Embryonic facial prominence (tissue), 1 donor: ENCODE results near the gene HEATR1.

Experiments used
- DNase-seq: peaks from one replicate; pipeline ENCODE4 v3.0.0-alpha.2; 2016; ENCODE audit errors: extremely low spot score

HEATR1 gene

DNA sequence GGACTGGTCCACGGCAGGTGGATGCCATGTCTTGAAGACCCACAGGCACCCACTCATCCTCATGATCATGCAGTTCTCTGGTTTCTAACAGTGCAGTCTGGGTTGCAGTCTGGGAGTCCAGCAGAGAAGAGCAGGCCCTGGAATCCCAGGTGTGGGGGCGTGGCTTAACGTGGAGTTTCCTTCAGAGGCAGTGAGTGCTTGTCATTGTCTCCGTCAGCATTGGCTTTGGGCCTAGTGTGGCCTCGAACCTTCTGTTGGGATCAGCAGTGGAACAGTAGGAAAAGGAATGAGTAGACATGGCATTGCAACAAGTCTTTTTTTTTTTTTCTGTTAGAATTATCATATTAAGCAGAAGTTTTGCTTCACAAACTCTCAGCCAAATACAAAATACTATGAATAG lies 67.8 kb downstream of the HEATR1 start:
- no peak for DNase-seq

DNA sequence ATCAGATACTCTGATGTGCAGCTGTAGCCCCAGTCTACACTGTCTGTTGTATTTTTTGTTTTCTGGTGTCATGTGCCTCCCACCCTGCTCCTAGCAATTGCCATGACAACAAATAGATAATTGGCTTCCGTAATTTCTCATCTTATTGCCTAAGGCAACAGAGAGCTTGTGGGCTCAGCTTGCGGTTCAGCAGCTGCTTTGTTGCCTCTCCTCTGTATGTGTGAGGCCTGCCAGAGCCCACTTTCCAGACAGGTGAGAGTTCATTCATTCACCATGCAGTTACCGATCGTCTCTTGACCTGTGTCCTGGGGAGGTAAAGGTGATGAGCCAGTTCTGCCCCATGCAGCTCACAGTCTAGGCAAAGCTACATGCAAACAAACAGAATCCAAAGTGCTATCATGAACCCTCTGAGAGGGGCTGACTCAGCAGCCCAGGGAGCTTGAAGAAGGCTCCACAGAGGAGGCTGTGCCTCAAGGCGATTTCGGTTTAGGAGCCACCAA lies 68.6 kb downstream of the HEATR1 start:
- DNase-seq: no peak

DNA sequence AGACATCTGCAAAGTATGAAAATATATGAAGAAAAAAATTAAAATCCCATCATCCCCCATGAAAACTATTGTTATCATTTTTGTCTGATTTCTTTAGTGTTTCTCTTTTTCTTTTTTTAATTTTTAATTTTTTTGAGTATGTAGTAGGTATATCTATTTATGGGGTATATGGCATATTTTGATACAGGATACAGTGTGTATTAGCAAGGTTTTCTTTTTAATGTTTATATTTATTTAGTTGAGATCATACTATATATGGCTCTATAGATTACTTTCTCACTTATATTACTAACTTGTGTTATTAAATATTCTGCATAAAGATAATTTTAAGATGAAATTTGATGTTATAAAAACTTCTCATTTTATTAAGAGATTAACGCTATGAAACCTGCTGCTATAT lies 69.1 kb downstream of the HEATR1 start:
- no peak for DNase-seq

DNA sequence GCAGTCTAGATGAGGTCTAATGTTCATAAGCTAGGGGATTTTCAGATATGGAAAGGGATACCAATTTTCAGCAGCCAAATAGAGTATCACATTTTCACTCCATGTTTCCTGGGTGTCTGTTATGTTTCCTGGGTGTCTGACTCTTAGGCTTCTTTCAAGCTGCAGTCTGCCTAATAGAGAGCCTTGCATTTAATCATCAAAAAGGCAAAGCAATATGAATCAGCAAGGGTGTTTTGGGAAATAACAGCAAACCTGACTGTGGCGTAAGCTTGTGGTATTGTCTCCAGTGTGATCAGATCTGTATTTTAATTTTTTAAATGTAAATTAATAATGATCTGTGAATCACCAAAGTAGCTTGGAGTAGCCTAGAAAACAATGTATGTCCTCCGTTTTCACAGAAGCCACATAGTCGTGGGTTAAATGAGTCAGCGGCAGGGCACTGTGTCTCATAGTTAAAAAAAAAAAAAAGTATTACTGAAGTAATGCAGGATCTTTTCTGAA lies 70.1 kb downstream of the HEATR1 start:
- no peak for DNase-seq

DNA sequence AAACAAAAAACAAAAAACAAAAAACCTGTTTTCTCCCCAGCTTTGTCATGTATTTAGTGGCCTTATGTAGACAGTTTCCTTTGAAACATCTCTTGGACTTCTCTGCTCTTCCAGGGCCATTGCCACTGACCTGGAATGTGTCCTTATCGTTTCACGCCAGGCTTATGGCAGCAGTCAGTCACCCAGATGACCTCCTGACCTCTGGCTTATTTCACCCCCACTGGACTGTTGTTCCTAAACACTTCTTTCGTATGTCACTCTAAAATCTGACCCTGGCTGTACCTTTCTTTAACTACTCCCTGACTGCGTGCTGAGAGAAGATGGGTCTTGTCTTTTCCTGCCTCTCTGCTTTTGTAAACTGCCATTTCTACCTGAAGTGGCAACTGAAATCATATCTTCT lies 71.5 kb downstream of the HEATR1 start:
- DNase-seq: no peak

DNA sequence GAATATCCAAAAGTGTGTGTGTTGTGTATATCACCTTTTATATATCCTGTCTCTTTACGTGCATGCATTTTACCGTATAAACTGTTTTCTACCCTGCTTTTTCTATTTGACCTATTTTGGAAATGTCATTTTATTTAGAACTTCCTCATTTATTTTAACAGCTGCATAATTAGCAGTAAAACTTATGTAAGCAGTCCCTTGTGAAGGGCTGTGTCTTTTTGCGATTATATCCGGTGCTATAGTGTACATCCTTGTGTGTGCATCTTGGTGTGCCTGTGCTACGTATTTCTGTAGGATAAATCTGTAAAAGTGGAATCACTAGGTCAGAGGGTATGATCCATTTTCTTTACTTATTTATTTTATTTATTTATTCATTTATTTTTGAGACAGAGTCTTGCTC lies 73.4 kb downstream of the HEATR1 start:
- no peak for DNase-seq

DNA sequence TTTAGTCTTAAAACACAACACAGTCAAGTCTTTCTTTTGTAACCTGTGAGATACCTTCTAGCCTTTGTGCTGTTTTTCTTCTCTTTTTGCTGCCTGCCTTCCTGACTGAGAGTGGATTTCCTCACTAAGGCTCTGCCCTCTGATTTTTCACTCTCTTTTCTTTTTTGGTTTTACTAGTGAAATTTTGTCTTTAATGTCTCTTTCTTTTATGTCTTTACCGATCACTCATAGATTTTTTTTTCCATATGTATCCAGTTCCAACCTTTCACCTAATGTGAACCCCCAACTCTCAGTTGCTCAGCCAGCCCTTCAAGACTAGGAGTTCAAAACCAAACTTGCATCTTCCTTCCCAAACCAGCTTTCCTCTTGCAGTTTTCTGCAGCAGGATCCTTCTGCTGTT lies 74.0 kb downstream of the HEATR1 start:
- DNase-seq: no peak

DNA sequence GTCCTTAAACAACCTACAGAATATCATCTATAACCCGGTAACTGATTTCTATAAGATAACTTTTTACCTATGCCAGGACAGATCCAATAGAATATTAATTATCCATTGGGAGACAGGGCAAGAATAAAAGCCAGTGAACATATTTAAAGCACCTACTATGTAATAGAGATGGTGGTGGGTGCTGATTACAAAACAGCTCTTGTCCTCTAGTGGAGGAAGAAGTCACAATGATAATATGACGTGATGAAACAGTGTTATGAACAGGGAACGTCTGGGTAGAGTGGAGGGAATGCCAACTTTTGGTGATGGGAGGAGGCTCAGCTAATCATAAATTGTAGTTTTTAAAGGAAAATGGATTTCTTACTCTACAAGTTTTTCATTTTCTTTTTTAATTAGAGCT lies 78.2 kb downstream of the HEATR1 start:
- DNase-seq: no peak

DNA sequence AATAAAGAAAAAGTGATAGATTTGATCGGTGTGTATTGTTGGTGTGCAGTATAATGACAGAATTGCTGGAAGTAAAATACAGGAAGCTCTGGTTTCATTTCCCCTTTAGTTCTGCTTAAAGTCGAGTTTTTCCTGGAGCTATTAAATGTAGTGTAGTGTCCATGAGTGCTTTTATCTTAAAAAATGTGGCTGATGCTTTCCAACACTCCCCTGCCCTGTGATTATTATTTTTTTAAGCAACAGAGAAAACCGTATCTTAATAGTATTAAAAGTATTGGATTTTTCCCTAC lies 79.5 kb downstream of the HEATR1 start:
- DNase-seq: no peak

DNA sequence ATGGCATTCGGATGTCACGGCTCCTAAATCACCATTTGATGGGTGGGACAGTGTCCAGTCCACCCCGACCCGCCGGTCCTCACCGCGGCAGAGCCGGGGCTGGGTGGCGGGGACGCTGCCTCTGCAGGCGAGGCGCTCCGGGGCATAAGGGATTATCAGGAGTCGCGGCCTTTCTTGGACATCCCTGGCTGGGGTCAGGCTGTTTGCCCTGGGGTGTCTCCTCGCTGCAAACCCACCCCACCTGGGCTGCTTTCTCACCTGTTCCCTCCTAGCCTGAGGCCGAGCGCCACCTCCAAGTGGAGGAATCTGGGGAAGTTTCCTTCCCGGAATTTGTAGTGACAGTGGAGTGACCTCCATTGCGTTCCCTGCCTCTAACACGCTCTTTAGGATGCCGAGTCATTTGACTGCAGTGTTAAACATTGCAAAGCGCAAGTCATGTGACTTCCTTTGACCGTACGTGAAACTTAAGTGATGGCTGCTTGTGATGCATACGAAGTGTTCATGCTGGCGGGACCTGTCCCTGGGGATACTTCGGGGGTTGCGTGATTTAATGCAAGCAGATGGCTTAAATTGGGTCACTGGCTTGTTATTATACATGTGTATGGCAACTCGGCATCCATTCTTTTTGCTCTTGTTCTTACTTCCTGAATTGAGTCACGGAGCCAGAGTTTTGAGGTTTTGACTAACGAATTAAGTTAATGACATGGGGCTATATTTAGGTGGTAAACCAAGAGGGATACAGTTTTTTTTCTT lies 80.0 kb downstream of the HEATR1 start:
- DNase-seq: no peak

DNA sequence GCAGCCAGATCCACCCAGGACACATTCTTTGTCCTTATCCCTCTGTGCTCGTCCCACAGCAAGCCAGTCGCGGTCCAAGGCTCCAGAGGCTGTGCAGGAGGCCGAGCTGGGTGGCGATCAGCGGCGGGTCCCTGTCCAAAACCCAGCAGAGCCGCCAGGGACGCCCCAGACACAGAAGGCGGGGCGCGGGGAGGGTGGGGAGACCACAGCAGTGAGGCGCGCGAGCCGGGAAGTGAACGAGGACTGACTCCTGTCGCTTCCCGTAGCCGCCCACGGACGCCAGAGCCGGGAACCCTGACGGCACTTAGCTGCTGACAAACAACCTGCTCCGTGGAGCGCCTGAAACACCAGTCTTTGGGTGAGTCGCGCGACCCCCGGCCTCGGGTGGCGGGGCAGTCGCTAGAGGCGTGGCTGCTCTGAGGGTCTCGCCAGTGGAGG lies 80.6 kb downstream of the HEATR1 start, which contains the start of gene LGALS8:
LGALS8 (plus strand) TSS at position 279 of the 438 bp plus-strand sequence. CDS start 2,089 bp downstream, outside the sequence.
- peak; percentile 66 for DNase-seq

DNA sequence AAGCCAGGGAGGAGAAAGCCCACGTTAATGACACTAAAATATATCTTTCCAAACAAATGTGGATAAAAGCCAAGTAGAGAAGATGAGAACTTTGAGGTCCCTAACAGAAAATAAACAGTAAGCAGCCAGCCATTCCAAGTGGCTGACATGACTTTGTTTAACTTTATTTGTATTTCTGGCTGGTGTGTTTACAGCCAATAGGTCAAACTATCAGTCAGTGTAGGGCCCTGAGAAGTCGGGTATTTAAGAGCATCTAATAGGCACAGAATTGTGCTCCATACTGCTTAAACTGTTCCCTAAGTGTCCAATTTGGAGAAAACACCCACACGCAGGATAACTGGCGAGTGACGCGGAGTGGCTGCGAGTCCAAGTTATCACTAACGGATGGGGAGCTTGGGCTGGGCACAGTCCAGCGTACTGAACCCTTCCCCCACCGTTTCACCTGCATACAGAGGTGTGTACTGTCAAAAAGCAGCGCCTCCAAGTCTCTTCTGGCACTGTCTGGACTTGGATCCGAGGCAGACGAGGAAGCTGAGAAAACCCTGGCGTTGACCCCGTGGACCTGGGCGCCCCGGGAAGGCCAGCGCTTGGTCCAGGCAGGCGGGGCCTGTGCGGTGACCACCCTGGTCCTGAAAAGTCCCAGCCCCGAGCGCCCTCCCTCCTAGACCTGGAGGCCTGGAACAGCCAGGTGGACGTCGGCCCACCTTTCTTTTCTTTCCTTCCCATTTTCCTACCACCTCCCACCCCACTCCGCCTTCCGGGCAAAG lies 81.2 kb downstream of the HEATR1 start:
- DNase-seq: no peak

DNA sequence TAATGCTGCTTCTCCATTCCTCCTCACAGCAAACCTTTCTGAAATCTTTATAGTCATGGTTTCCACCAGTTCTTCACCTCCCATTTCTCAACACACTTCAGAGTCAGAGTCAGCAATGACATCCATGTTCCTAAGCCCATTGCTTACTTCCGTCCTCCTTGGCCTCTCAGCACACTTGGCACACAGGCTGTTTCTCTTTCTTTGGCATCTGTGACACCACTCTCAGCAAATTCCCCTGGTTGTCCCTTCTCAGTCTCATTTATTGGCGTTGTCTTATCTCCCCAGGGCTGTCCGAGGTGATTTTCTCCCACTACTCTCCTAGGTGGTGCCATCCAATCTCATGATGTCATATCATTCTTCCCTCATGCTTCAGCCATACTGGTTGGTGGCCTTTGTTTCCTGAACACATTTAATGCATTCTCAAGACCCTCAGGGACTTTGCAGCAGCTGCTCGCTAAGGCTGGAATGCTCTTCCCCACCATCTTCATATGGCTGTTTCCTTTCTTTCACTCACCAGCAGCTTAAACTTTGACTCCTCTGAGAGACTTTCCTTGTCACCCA lies 83.8 kb downstream of the HEATR1 start:
- DNase-seq: no peak

DNA sequence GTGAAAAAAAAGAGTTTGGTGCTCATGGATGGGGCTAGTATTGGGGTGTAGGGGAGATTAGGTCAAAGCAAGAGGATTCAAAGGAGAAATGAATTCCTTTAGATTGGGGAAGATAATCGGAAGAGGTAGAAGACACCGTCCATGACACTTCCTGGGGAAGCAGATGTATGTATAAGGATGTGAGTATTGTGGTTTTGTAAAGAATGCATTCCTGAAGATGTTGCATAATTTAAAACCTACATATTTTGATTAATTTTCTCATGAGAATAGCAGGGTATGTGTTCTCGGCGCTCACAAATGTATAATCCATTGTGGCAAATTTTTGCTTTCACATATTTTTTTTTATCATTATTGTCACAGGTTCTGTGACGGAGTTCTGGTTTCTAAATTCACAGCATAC lies 86.0 kb downstream of the HEATR1 start:
- DNase-seq: no peak

DNA sequence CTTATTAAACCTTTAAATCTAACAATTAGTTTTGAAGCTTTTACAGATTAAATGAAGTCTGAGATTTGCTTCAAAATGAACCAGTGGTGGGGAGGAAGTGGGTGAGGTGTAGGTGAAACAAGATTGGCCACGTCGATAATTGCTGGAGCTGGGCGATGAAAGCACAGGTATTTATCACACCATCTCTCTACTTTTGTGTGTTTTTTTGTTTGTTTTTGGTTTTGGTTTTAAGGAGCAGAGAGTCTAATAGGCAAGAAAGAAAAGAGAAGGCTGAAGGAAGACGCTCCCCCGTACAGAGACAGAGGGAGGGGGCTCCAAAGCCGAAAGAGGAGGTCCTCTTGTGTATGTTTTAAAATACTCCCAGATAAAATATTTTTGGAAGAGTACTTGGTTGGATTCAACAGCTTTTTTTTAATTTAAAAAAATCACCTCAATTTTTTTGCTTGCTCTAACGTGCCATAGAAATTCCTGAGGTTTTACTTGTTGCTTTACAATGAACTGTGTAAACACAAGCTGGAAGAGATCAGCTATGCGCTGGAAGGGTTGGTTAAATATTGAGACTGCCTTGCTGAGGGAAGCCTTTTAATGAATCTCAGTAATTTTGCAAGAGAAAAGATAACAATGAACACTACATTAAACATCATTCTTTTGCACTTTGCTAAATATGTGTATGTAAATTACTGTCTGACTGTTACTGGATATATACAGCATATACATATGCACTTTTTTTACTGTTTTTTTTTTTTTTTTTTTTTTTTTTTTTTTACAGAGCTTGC lies 87.2 kb downstream of the HEATR1 start:
- peak; percentile 46 for DNase-seq

DNA sequence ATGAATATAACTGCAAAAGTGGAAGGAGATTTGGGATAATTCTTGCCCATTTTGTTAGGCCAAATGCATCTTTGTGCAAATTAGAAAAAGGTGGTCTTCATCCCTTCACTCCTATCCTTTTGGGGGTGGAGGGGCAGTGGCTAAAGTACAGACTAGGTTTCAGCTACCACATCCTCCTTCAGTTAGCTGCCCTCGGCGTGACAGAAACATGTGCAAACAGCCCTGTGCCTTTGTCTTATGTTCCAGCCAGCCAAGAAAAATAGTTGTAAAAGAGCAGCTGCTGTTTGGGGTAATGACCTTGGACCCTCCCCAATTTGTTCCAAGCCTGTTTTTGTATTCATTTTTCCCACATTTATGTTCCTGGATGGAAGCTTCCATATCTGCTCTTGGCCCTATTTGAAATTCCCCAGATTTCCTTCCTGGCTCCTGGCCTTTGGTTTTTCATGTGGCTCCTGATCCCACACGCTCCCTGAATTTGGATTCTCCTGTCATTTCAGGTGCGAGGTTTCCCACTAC lies 88.8 kb downstream of the HEATR1 start:
- DNase-seq: no peak

DNA sequence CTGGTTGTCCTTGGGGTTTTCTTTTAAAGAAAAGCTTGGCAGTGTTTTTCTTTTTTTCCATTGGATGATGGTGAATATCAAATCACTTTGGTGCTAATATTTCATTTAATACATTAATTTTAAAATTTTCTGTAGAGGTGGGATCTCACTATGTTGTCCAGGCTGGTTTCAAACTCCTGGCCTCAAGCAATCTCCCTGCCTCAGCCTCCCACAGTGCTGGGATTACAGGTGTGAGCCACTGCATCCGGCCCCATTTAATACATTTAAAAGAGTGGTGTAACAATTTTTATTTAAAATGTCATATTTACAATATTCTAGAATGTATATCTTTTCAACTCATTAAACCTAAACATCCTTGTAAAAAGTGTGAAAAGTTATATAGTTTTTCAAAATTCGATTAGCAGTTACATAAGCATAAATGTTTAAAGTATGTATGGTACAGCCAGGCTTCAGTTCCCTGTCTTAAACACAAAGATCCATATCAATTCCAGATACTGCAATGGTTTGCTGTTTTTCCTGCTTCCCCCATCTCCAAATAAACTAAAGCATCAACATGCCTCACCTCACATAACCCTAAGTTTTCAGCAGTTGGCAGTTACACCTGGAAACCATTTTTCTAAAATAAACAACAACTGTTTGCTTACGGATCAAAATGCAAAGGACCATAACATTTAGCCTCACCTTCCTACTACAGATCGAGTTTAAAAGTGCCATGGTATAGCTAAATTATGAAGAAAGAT lies 89.4 kb downstream of the HEATR1 start:
- no peak for DNase-seq

DNA sequence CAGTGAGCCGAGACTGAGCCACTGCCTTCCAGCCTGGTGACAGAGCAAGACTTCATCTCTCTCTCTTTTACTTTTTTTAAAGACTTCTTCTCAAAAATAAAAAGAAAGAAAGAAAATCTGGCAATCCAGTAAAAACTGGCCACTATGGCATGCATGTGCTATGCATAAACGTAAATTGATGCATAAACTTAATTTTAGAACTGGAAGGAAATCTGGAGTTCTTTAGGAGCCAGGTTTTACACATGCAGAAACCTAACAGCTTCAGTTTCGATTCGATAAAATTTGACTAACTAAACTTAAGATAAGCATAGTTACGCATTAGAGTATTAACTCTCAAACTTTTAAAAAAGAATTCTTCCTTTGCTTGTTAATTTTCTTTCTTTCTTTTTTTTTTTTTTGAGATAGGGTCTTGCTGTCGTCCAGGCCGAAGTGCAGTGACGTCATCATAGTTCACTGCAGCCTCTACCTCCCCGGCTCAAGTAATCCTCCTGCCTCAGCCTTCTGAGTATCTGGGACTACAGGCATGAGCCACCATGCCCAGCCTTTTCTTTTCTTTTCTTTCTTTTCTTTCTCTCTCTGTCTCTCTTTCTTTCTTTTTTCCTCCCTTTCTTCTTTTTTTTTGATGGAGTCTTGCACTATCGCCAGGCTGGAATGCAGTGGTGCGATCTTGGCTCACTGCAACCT lies 92.4 kb downstream of the HEATR1 start:
- no peak for DNase-seq

DNA sequence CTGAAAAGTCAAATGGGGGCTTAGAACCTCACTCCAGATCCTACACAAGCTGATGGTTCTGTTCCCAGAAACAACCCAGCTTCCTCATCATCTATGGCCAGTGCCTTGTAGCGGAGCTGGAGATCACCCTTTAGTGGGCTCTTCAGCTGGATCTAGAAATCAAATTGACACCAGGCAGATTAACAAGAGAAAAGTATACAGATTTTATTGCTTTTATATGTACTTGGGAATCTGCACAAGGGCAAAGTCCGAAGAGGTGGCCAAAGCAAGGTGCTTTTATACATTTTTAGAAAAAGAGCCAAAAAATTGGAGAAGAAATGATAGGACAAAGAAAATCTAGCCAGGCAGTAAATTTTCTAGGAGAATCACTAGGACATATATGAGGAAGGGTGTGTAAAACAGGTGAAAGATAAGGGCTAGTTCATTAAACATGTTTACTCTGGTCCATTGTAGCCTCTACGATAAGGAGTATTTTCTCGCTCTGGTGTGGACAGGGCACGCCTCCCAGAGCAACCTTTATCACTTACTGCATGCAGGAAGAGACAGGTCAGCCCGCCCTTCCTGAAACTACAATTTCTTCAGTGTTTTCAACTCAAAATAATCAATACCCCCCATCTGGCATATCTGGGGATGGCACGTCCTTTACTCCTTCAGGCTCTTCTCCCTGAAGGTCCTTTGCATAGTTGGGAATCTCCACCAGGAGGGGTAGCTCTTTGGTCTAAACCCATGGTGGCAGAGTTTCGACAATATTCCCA lies 94.5 kb downstream of the HEATR1 start:
- DNase-seq: no peak

DNA sequence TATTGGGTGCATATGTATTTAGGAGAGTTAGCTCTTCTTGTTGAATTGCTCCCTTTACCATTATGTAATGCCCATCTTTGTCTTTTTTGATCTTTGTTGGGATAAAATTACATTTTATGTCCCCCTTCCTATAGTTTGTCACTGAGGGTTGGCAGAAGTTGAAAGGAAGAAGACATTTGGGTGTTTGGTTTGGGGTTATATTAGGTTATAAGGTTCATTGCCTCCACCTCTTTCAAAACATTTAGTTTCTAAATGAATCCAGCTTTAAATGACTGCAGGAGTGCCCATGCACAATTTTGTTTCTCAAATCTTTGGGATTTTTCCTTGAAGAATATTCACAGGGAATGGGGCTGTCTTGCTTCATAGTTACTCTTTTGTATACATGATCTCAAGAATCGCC lies 95.1 kb downstream of the HEATR1 start:
- DNase-seq: no peak
